ENCODE results near the gene KBTBD4.

KBTBD4 gene

DNA sequence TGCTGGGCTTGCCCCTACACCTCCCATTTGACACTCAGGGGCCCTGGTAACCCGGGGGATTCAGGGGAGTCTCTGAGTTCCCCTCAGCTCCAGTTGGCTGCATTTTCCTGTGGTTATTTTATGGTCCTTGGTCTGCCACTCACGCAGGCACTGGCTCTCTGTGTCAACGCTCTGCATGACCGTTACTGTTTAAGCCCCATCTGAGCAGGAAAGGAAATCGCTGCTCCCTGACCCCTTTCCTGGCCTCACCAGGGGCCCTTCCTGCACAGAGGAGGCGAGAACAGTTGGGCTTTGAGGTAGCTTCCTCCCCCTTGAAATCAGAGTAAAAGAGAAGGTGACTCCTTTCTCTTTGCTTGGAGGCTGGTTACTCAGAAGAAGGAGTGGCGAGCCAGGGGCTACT lies 13.0 kb upstream of the KBTBD4 start:
- no peak for DNase-seq

GRCh38 chr11:47589977-47590861 lies 11.4 kb upstream of the KBTBD4 start:
- DNase-seq = no peak

GRCh38 chr11:47589584-47589976 lies 10.8 kb upstream of the KBTBD4 start:
- DNase-seq = no peak

DNA sequence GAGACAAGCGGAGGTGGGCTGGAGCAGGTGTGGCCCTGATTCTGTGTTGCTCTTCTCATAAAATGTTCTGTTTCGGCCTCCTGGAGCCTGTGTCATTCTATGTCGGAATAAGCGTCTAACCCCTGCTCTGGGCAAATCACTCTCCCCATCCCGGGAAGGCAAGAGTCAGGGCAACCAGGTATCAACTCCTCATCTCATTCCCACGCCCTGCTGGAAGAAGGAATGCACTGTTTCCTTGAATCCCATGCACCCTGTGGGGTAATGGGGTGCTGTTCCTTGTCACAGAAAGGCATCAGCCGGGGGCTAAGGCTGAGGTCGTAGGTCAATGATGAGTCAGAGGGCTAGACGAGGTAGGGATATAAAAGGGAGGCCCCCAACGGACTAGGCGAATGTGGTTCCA lies 10.3 kb upstream of the KBTBD4 start:
- DNase-seq = no peak

- DNase-seq = peak in 19 of 58 donors; percentile 23 to 55 (median 38)
Observed at GRCh38 chr11:47587723-47588326, 9.1 kb upstream of the KBTBD4 start.

DNA sequence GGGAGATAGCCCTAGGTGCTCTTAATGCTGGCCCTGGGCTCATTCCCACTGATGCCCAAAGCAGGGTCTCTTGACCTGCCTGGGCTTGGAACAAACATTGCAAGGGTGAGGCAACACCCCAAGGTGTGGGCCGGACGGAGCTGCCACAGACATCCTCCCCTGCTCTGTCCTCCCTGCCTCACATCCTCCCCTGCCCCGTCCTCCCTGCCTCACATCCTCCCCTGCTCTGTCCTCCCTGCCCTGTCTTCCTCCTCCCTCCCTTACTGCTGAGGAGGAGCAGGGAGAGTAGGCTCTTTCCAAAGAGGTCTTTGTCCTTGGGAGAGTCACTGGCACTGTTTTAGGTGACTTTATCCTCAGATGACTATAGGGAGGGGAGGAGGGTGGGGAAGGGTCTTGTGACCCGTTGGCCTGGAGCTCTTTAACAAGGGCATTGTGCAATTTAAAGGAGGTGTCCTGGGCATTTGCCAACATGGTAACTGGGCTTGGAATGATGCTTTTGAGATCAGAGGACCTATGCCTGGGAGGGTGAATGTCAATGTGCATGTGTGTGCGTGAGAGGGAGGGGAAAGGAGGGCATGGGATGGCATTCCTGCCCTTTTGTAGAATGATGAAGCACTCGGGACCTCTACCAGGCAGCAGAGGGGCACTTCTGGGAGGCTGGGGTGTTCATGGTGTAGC lies 8.4 kb upstream of the KBTBD4 start:
- peak in 1 of 58 donors; percentile 51 for DNase-seq

DNA sequence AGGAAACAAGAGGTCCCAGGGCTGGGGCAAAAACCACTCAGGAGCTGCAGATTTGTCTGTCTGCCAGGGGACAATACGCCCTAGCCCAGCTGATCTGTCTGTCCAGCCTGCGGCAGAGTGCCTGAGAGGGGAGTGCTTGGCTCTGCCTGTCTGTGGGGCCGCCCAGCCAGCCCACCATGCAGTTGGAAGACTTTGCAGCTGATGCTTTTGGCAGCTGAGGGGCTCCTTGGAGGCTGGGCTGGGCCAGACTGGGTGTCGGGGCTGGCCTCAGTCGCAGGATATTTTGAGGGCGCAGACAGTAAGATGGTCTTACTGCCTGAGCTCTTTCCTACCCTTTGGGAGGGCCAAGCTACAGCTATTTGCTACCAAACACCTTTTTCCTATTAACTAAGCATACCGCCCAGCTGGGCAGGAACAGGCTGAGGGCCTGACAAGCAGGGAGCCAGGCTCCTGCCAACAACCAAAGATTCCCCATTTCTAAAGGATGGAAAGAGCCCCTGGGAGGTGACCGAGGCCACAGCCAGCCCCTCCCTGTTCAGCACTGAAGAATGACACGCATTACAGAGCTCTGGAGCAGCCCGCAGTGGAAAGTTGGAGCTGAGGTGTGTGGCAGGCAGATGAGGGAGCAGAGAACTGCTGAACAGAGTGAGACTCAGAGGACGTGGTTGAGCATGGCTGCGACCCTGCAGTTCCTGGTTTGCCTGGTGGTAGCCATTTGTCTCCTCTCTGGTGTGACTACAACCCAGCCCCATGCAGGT lies 7.5 kb upstream of the KBTBD4 start, which contains the start of gene FAM180B:
FAM180B (plus strand) TSS at position 581 of the 758 bp plus-strand sequence; CDS start at position 672, 91 bp downstream.
- DNase-seq = peak in 1 of 58 donors; percentile 33

GRCh38 chr11:47583844-47584243 lies 5.1 kb upstream of the KBTBD4 start:
- no peak for DNase-seq

DNA sequence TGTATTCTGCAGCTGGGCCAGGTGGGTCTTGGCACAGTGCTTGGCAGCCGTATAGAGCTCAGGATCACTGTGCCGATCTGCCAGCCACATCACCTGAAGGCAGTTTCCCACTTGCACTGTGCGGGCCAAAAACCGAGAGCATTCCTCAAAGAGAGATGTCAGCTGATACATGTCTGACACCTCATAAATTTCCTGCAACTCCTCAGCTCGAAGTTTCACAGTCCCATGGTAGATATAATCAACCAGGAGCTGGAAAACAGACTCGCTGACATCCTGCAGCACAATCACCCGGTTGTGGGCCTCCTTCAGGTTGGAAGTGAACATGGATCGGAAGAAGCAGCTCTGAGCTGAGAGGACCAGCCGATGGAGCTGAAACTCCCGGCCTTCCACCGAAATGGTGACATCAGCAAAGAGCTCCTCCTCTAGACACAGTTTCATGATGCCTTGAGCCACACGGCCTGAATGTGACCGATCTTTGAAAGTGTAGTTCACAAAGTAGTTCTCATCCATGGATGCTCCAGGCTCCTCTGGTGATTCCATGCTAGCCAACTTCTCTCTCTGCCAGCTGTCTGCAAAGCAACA lies 1.2 kb downstream of the KBTBD4 start:
- DNase-seq = peak in 2 of 58 donors; percentile 13 to 25

GRCh38 chr11:47573321-47573720 lies 5.4 kb downstream of the KBTBD4 start:
- DNase-seq = peak in 22 of 58 donors; percentile 21 to 73 (median 47)

- DNase-seq = peak in 3 of 58 donors; percentile 45 to 55 (median 47)
Observed at GRCh38 chr11:47572715-47573255, 6.0 kb downstream of the KBTBD4 start.

DNA sequence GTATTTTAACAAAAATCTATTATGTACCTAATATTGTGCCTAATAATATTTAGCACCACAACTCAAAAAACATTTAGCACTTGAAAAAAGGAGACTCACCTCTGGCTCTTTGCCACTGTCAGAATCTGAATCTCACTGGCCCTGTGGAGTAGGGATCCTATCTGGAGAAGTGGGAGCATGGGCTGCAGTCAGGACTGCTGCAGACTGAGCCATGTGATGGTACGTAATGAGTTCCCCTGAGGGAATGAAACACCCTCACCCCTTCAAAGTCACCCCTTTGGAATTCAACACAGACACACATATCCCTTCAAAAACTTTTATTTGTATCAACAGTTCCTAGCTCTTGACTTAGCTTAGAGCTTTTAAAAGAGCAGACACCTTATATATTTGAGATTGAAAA lies 6.9 kb downstream of the KBTBD4 start:
- no peak for DNase-seq

GRCh38 chr11:47571357-47571729 lies 7.4 kb downstream of the KBTBD4 start:
- DNase-seq = no peak

DNA sequence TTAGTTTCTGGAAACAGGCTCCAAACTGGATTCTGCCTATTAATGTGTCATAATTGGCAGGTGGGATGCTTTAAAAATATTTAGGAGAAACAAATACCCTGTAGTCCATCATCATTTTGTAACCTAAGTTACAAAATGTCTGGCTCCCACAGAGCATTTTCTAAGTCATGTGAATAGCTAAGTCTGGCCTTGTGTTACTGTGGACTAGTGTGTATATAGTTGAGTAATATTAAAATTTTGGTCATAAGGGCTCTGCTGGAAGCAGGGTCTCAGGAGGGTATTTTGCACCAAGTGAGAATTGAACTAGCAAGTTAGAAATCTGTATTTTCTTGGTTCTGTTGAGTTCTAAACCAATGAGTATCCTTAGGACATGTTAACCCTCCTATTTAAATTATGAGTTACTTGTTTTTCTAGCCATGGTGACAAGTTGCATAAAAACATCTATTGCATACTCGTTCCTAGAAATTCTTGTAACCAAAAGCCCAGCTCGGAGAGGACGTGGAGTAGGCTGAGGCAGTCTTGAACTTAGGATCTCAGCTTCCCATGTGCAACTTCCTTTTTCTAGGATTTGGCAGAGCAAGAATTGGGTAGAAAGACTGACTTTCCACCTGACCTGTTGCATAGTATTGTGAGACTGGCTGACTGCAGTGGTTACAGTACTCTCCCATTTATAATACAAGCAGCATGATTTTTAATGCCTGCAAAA lies 8.0 kb downstream of the KBTBD4 start:
- DNase-seq = no peak

DNA sequence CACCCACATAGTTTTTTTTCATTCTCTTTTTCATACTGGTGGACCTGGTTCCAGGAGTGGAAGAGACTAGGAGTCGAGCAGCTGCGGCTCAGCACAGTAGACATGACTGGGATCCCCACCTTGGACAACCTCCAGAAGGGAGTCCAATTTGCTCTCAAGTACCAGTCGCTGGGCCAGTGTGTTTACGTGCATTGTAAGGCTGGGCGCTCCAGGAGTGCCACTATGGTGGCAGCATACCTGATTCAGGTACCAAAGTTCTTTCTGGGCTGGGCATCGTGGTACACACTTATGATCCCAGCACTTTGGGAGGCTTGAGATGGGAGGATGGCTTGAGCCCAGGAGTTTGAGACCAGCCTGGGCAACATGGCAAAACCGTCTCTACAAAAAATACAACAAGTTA lies 9.1 kb downstream of the KBTBD4 start:
- no peak for DNase-seq

- DNase-seq = no peak
Observed at GRCh38 chr11:47566149-47566698, 12.5 kb downstream of the KBTBD4 start.

DNA sequence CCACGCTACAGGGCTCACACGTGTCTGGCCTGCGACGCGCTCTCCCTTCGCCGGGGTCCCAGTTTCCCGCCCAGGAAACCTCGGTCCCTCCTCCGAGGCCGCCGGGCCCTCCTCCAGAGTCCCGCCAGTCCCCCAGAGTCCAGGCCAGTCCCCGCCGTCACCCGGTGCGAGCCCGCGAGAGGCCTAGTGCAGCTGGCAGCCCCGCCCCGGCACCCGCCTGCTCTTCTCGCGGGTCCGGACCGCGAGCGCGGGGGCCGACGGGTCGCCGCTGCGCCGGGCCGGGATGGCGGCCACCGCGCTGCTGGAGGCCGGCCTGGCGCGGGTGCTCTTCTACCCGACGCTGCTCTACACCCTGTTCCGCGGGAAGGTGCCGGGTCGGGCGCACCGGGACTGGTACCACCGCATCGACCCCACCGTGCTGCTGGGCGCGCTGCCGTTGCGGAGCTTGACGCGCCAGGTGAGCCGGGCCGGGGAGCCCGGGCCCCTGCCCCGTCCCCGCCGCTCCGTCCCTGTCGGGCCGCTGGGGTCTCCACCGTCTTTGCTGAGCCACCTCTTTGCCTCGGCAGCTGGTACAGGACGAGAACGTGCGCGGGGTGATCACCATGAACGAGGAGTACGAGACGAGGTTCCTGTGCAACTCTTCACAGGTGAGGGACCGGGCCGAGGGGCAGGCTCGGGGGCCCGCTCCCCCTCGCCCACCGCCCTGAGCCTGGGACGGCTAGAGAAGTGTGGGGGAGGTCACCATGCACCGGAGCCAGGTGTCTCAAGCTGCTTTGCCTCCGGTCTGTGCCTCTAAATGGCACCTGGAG lies 13.2 kb downstream of the KBTBD4 start, which contains the start of gene PTPMT1:
PTPMT1 (plus strand) TSS at position 260 of the 809 bp plus-strand sequence; CDS start at position 284, 24 bp downstream.
- peak in 28 of 58 donors; percentile 12 to 64 (median 34) for DNase-seq

DNA sequence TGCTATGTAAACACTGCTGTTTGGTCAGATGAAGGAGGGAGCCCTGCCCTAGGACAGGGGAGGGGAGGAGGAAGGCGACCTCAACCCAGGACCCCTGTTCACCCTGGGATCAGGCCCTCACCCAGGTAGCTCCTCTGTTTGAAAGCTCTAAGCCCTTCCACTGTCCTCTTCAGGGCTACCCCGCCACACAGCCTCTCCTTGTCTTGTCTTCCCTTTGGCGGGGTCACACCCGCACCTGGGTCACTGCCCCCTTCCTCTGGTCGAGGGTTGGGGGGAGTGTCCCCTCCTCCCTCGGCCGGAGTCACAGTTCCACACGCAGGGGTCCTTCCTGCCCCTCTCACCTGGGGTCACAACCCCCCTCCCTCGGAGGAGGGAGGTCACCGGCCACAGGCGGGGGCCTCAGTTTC lies 13.8 kb downstream of the KBTBD4 start:
- DNase-seq = no peak

Measured in anterior cingulate cortex (tissue), 58 donors.